MM.1S (cell line): Measurements from ENCODE around the gene CFAP298.
"Not testable (repeated sequence)": the region's sequence is repeated elsewhere in the genome, so short reads cannot be mapped to it uniquely, and the experiment has no call there.

Experiments
- DNase-seq: peaks from one replicate; pipeline ENCODE4 v3.0.0-alpha.2; 2015
- H2AFZ ChIP-seq: fragments of 300-600 bp; sonication (generic); 2 replicates; pipeline ENCODE4 v1.6.0; 2016; ENCODE audit warnings: antibody characterized with exemption, low read length
- H3F3A ChIP-seq: fragments of 300-600 bp; sonication (generic); 2 replicates; pipeline ENCODE4 v1.6.1; 2016; ENCODE audit warnings: mild to moderate bottlenecking, antibody characterized with exemption, low read length, moderate library complexity, mixed read lengths; ENCODE audit not compliant: insufficient read depth
- H3K27ac ChIP-seq: fragments of 300-600 bp; sonication (generic); 2 replicates; pipeline ENCODE4 v1.5.1; 2016; ENCODE audit warnings: mild to moderate bottlenecking, low read length
- H3K27me3 ChIP-seq: fragments of 300-600 bp; sonication (generic); replicated peaks from 2 replicates; pipeline ENCODE4 v1.6.0; 2016; ENCODE audit warnings: low read length; ENCODE audit not compliant: insufficient read depth
- H3K36me3 ChIP-seq: fragments of 300-600 bp; sonication (generic); replicated peaks from 2 replicates; pipeline ENCODE4 v1.6.1; 2016; ENCODE audit warnings: mild to moderate bottlenecking, low read length, mixed read lengths; ENCODE audit not compliant: insufficient read depth
- H3K4me1 ChIP-seq: fragments of 300-600 bp; sonication (generic); 2 replicates; pipeline ENCODE4 v1.6.1; 2016; ENCODE audit warnings: low read length, mixed read lengths
- H3K4me2 ChIP-seq: fragments of 300-600 bp; sonication (generic); 2 replicates; pipeline ENCODE4 v1.6.0; 2016; ENCODE audit warnings: low read depth, low read length
- H3K4me3 ChIP-seq: fragments of 300-600 bp; sonication (generic); 2 replicates; pipeline ENCODE4 v1.5.1; 2016; ENCODE audit warnings: low read length, mixed read lengths
- H3K79me2 ChIP-seq: fragments of 300-600 bp; sonication (generic); 2 replicates; pipeline ENCODE4 v1.6.1; 2016; ENCODE audit warnings: mixed run types, low read length, mixed read lengths
- H3K9ac ChIP-seq: fragments of 300-600 bp; sonication (generic); 2 replicates; pipeline ENCODE4 v1.6.1; 2016; ENCODE audit warnings: low read length, mixed read lengths
- H3K9me2 ChIP-seq: fragments of 300-600 bp; sonication (generic); replicated peaks from 2 replicates; pipeline ENCODE4 v1.6.1; 2016; ENCODE audit warnings: mild to moderate bottlenecking, low read length, mixed read lengths; ENCODE audit not compliant: insufficient read depth
- H3K9me3 ChIP-seq: fragments of 300-600 bp; sonication (generic); replicated peaks from 2 replicates; pipeline ENCODE4 v1.6.1; 2016; ENCODE audit warnings: mild to moderate bottlenecking, low read length, mixed read lengths; ENCODE audit not compliant: insufficient read depth
- H4K20me1 ChIP-seq: fragments of 300-600 bp; sonication (generic); 2 replicates; pipeline ENCODE4 v1.6.1; 2016; ENCODE audit warnings: mild to moderate bottlenecking, low read length, moderate library complexity, mixed read lengths; ENCODE audit not compliant: insufficient read depth
- CTCF ChIP-seq: fragments of 300-600 bp; sonication (generic); IDR thresholded peaks from 2 replicates; pipeline ENCODE4 v1.5.1; 2016; ENCODE audit warnings: antibody characterized with exemption, low read length, mixed read lengths
- EZH2 ChIP-seq: fragments of 300-600 bp; sonication (generic); optimal IDR thresholded peaks from 2 replicates; pipeline ENCODE3; 2017; ENCODE audit warnings: low read depth, mild to moderate bottlenecking, antibody characterized with exemption, low read length, mixed read lengths
- EZH2phosphoT487 ChIP-seq: fragments of 300-600 bp; sonication (generic); IDR thresholded peaks from 2 replicates; pipeline ENCODE4 v1.6.1; 2018; ENCODE audit warnings: antibody characterized with exemption, low read length

CFAP298 gene

GRCh38 chr21:32612075-32612998 is at the start of gene CFAP298:
CFAP298 (minus strand) TSS chr21:32612377; CDS start chr21:32612243, 134 bp downstream.
- TF ChIP-seq EZH2: no peak
- no peak for TF ChIP-seq CTCF
- TF ChIP-seq EZH2phosphoT487: no peak

DNA sequence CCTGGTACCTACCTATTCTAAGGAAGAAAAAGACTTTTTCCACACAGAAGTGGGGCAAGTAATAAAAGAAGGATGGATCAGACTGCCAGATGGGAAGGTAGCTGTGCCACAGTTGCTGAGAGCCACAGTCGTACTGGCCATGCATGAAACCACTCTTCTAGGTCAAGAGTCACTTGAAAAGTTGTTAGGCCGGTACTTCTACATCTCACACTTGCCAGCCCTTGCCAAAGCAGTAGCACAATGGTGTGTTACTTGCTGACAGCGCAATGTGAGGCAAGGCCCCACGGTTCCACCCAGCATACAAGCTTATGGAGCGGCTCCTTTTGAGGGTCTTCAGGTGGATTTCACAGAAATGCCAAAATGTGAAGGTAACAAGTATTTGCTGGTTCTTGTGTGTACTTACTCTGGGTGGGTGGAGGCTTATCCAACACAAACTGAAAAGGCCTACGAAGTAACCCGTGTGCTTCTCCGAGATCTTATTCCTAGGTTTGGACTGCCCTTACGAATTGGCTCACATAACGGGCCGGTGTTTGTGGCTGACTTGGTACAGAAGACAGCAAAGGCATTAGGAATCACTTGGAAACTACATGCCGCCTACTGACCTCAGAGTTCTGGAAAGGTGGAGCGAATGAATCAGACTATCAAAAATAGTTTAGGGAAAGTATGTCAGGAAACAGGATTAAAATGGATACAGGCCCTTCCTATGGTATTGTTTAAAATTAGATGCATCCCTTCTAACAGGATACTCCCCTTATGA is 49.0 kb upstream of the CFAP298 start:
- not testable (repeated sequence) for DNase-seq, H3K9ac ChIP-seq, H3K27me3 ChIP-seq, H4K20me1 ChIP-seq, H3K36me3 ChIP-seq, H3K9me3 ChIP-seq, H3K27ac ChIP-seq, H3K4me2 ChIP-seq, H2AFZ ChIP-seq, H3K4me1 ChIP-seq, H3K79me2 ChIP-seq, H3K4me3 ChIP-seq, H3K9me2 ChIP-seq, H3F3A ChIP-seq

More at GRCh38 chr21:32612075-32612998, at the start of gene CFAP298:
- Histone ChIP-seq H3K36me3 (peaks cover 4% of the 10 kb centered on the region; the same call in 1 of the 2 replicates), H3K79me2 (peaks cover 32% of the 10 kb centered on the region), H3K9me3 (no peaks in the 10 kb centered on the region), H3K9me2 (no peaks in the 10 kb centered on the region), H2AFZ (peak within 1 kb of the TSS; percentile 89), H3K27me3 (0 out of 2 replicates have a peak, but pooled peaks cover 3% of the 10 kb centered on the region), H3K4me3 (peak within 1 kb of the TSS; percentile 87), H3K9ac (peak within 1 kb of the TSS; percentile 80), H3F3A (peaks cover 12% of the 10 kb centered on the region), H4K20me1 (no peaks in the 10 kb centered on the region), H3K4me2 (peak within 1 kb of the TSS; percentile 78), H3K27ac (peak within 1 kb of the TSS; percentile 78), H3K4me1 (peaks cover 4% of the 10 kb centered on the region; the same call in 1 of the 2 replicates)
- DNase-seq: peak; percentile 95

GRCh38 chr21:32658524-32658923 is 46.3 kb upstream of the CFAP298 start:
- Histone ChIP-seq H3K4me2 (no peak overlapping the region), H3K79me2 (no peaks in the 10 kb centered on the region), H3F3A (no peaks in the 10 kb centered on the region), H3K4me1 (no peaks in the 10 kb centered on the region), H3K9me3 (no peaks in the 10 kb centered on the region), H2AFZ (no peak overlapping the region), H3K9ac (no peak overlapping the region), H3K9me2 (no peaks in the 10 kb centered on the region), H3K36me3 (no peaks in the 10 kb centered on the region), H3K27me3 (no peaks in the 10 kb centered on the region), H4K20me1 (no peaks in the 10 kb centered on the region), H3K27ac (no peak overlapping the region), H3K4me3 (no peak overlapping the region)
- DNase-seq: no peak
- TF ChIP-seq CTCF: no peak
- TF ChIP-seq EZH2phosphoT487: no peak
- TF ChIP-seq EZH2: no peak
